Activated CD4-positive, CD25-positive, alpha-beta regulatory T cell treated with anti-CD3 and anti-CD28 coated beads, Interleukin-2, amount 50 U/mL, for 16 hours (primary cell): ENCODE results near the gene CLEC4F.

Experiments
- DNase-seq: peaks from one replicate; pipeline ENCODE4 v3.0.0-alpha.2; 2020; ENCODE audit warnings: low read depth, low spot score

The CLEC4F gene

DNA sequence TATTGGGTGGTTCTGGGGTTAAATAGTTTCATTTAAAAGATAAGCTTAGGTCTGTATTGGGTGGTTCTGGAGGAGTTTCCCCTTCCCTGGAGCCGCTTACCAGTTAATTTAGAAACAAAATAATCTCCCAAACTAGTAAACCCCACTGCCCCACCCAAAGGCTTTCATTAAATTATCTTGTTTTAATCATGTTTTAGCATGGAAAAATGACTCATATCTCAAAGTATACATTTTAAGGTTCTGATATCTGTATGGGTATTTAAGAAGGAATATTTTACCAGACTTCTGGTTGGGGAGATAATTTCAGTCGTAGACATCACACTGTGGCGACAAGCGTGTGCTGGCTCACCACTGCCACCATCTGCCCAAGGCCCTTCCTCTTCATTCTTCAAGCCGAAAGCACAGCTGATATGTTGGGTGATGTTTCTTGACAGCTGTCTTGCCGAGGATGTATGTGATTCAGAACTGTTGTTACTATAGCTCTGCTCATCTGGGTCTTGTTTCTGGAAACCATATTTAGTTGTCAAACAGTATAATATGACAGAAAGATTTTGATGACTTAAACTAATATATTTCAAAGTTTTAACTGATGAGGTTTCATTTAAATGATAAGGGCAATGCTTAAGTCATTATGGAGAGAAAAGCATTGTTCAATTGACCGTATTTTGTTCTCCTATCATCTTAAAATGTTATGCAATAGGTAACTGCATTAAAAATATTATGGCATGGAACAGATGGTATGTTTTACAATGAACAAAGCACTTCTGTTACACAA, 35.1 kb downstream of the CLEC4F start:
- DNase-seq: no peak

DNA sequence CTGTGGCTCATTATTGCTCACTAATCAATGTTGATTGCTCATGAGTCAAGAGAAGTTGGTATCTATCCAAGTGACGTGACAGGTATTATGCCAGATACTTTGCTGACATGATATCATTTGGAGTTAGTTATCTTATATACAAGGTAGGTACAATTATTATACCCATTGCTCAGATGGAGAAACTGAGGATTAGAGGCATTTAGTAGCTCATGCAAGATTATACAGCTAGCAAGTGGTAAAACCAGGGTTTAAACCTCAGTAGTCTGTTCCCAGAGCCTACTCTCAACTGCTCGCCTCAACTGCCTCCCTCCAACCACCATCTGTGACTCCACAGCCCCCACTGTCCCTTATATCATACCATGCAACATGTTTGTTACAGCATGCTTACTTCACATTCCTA, 36.1 kb downstream of the CLEC4F start:
- no peak for DNase-seq

GRCh38 chr2:70779911-70780545, 40.4 kb downstream of the CLEC4F start:
- DNase-seq: no peak

DNA sequence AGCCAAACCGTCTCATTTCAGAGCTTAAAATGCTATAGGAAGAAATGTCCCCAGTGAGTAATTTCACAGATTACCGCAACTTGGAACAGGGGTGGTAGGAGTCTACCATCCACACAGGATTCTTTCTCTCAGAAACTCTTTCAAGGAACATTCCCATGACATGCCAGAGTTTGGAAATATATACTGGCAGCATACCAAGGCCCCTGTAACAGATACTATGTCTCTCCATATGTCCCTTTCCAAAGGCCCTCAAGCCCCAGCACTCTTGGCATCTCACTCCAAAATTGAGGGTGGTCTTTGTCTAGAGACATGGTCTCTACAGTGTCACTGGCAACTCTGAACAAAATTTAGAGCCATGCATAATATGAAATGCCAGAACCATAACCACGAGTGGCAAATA, 40.9 kb downstream of the CLEC4F start:
- DNase-seq: no peak

DNA sequence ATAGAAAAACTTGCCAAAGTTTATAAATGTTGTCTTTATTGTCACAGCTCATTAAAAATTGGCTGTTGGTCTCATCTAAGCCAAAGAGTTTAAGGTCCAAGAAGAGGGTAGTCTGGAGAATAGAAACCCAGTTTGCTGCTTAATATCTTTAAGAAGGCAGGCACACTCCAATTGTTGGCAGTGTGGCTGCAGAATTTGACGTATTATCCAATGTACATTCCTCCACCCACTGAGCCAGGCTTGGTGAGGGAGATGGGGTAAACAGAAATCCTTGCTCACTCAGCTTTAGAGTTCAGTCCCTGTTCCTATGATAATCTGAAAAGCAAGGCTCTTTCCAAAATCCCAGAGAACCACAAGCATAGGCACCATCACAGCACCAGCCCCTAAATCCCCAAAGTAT, 41.7 kb downstream of the CLEC4F start:
- DNase-seq: no peak

GRCh38 chr2:70777450-70777849, 42.9 kb downstream of the CLEC4F start:
- no peak for DNase-seq

DNA sequence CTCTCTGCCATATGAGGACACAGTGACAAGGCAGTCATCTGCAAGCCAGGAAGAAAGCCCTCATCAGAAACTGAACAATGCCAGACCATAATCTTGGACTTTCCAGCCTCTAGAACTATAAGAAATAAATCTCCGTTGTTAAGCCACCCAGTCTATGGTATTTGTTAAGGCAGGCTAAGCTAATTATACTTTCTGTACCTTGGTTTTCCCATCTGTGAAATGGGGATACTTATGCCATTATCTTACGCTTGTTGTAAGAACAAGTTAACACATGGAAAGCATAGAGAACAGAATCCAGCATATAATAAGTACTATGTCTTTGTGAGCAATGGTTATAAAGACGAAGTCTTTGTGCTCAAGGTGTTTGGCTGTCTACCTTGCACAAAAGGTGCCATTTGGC, 44.1 kb downstream of the CLEC4F start:
- no peak for DNase-seq

DNA sequence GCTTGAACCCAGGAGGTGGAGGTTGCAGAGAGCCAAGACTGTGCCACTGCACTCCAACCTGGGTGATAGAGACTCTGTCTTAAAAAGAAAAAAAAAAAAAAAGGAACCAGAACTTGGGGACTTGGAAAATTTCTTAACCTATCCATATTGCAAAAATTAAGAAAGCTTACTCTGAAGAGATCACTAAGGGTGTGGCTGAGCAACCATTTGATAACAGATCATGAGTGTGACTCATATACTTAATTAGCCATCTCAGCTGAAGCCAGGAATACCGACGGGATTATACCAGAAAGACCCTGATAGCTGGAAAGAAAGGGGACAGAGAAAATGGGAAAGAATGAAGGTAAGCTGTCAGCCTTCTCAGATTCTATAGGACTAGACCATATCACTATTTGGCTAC, 45.3 kb downstream of the CLEC4F start:
- DNase-seq: no peak

GRCh38 chr2:70772486-70773155, 47.8 kb downstream of the CLEC4F start:
- no peak for DNase-seq

DNA sequence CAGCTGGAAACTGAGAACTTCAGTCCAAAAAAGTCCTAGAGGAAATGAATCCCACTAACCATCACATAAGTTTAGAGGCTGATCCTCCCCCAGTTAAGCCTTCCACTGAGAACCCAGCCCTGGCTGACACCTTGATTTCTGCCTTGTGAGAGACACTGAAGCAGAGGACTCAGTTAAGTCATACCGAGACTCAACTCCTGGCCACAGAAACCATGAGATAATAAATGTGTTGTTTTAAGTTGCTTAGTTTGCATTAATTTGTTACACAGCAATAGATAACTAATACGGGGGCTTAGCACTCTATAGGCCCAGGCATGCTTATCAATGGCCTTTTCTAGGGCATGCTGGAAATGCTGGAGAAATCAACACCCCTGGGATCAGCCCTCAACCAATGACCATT, 49.0 kb downstream of the CLEC4F start:
- no peak for DNase-seq

DNA sequence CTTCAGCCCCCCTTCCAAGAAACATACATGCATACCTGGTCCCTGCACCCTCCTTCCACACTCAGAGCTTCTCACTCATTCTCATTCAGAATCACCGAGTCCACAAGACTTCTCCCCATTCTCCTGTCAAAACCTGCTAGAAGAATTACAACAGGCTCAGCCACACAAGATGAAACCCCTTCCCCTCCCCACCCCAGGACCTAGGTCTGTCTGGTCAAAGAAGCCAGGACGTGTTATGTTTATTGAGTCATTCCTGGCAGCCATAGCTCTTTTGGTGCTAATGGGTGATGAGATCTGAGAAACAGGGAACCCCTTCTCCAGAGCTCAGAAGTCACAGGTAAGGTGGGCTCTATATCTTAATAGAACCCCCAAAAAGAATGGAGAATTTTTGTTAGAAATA, 50.9 kb downstream of the CLEC4F start:
- DNase-seq: no peak

- no peak for DNase-seq
Measured at GRCh38 chr2:70768590-70769085, 51.8 kb downstream of the CLEC4F start.

- DNase-seq: no peak
Measured at GRCh38 chr2:70767699-70768589, 52.5 kb downstream of the CLEC4F start, which contains the start of gene ADD2. TSS of gene ADD2 (minus strand) at chr2:70768200. CDS start at chr2:70706408, 61,792 bp downstream.

DNA sequence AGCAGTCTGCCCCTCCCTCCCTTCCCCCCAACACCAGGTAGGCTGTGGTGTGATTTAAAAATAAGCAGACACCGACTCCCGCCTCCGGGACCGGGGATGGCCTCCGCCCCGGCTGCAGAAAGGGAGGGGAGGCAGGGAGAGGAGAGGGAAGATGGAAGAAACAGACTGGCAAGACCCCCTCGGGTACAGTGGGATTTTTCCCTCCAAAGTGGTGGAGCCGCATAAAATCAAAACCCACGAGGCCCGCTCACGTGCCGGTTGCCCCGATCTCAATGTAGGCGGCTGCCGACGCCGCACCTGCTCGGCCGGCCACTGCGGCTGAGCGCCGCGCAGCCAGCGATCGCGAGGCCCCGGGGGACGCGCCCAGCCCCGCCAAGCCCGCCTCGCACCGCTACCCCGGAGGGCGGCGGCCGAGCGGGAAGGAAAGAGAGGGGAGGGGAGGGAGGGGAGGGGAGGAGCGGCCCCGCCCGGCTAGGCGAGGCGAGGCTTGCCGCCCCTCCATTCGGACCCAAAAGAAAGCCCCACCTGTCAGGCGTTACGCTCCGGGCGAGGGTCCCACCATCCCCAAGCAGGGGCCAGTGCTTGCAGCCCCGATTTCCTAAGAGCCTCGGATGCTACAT, 53.2 kb downstream of the CLEC4F start:
- no peak for DNase-seq

DNA sequence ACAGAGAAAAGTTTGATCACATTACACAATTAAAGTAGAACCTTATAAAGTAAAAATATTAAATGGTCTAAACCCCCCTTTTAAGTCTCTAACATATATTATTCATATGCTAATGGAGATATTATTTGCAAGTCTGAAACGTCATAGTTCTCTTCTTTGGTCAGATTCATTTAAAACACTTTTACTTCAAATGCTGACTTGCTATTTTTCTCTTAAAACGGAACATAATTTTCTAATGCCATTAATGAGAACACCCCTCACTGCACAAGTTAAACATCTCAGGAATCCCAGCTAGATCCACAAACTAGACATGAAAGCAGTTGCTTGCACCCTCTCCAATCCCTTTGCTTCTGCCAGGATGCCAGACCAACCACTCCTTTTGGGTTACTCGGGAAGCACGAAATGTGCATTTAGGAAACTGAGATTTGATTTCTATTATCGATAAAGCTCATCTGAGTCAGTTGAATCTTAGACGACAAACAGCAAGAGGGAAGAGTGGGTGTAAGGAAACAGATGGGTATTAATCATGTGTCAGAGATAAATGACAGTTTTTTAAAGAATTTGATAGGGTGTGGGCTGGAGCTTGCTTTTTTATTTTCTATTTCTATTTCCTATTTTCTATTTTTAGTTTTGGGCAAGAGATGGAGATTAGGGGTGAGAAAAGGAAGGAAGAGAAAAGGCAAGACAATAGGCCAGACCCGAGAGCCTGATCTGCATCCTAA, 53.9 kb downstream of the CLEC4F start:
- DNase-seq: no peak

GRCh38 chr2:70765507-70765906, 54.9 kb downstream of the CLEC4F start:
- DNase-seq: no peak

DNA sequence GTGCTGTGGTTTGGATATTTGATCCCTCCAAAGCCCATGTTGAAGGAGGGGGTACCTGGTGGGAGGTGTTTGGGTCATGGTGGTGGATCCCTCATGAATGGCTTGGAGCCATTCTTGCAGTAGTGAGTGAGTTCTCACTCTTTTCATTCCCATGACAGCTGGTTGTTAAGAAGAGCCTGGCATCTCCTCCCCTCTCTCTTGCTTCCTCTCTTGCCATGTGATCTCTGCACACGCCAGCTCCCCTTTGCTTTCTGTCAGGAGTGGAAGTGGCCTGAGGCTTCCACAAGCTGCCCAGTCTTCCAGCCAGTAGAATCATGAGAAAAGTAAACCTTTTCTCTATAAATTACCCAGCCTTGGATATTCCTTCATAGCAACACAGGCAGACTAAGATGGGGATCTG, 61.0 kb downstream of the CLEC4F start:
- no peak for DNase-seq
